TTC549 (cell line): ENCODE data around the gene KLHL14.
"Not testable (repeated sequence)": the region's sequence is repeated elsewhere in the genome, so short reads cannot be mapped to it uniquely, and the experiment has no call there.

Experiments
- FAIRE-seq: peaks from 2 replicates; lab custom pipeline; 2012; peaks lifted over from hg19 to GRCh38; lab: Jason Lieb, UNC

KLHL14 gene

DNA sequence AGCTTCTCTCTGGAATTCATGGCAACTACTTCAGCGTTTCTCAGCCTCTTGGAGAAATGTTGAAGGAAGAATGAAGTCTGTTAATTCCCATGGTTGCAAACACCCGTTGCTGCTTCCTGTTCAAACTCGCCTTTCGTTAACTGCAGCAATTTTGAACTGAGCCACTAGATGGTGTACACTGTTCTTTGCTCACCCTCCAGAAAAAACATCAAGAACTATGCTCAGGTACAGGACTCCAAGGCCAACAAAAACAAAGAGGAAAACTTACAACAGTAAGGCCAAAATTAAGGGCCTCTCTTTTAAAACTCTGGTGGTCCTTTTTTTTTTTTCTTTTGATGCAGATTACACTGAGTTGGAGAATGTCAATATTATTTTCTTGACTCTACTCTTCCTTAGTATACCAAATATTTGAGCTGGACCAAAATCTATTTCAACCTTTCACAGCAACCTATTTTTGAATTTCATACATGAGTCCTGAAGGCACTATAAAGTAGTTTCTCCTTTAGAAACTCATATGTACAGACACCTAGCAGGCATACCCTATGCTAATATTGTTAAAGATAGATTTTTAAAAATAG is 58.2 kb downstream of the KLHL14 start:
- FAIRE-seq, result no peak

DNA sequence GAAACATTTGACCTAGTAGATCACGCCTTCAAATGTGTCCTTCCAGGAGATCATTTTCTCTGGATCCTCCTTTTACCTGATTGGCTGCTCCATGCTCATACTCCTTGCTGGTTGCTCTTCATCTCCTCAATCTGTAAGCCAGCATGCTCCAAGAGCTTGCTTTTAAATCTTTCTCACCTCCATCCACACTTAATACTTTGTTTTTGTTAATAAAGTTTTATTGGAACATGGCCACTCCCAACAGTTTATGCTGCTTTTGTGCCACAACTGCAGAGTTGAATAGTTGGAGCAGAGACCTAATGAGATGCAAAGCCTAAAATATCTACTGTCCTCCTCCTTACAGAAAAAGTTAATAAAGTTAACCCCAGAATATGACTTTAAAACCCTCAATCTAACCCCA is 60.0 kb downstream of the KLHL14 start:
- no peak for FAIRE-seq

DNA sequence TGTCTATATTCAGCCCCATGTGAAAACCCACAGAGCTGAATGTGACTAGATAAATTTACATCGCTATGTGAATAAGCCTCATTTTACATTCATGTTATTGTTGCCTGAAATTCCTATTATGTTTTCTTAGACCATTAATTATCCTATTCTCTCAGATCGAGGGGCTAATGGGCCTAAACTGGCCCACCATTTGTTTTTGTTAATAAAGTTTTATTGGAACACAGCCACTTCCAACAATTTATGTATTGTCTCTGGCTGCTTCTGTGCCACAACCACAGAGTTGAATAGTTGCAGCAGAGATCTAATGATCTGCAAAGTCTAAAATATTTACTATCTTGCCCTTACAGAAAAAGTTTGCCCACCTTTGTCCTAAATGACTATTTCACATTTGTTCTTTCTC is 61.0 kb downstream of the KLHL14 start:
- FAIRE-seq, result no peak

DNA sequence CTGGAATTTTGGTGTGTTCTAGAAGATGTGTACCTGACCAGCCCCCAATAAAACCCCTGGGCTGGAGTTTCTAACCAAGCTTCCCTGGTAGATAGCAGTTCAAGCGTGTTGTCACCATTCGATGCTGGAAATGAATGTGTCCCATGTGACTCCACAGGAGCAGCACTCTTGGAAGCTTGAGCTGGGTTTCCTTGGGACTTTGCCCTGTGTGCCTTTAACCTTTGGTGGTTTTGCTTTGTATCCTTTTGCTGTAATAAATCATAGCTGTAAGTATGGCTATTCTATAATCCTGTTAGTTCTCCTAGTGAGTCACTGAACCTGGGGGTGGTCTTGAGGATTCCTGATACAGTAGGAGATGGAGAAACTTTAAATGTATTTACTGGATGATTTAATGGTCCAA is 65.2 kb downstream of the KLHL14 start:
- no peak for FAIRE-seq

DNA sequence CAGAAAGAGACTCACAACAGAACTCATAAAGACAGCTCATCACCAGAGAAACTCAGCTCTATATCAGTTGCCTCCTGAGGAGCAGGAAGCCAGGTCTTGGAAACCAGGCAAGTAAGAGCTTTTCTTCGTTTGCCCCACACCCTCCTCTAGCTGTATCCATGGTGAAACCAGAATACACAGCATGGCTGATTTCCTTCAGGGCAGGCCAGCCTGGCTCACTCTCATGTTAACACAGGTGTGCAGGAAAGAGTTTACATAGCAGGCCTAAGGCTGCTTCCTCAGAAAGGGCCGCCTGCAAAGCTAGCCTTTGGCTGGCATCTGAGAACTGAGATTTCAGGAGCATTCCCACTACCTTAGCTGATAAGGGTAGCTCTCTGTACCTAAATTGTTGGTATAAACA is 65.7 kb downstream of the KLHL14 start:
- FAIRE-seq, result no peak

DNA sequence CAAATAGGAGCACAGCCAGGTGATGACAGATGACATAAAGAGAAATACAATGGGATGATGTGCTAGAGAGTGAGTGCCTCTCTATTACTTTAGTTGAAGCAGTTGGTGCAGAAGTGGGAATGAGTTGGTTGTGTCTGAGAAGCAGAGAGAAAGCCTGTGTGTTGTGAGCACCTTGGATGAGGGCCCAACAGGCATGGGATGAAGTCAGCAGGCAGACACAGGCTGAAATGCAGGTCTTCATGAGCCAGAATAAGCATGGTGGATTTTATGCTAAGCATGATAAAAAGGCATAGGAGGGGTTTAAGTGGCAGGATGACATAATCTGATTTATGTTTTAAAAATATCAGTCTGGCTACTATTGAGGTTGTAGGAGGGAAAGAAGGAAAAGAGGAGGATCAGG is 71.5 kb downstream of the KLHL14 start:
- FAIRE-seq, result no peak

DNA sequence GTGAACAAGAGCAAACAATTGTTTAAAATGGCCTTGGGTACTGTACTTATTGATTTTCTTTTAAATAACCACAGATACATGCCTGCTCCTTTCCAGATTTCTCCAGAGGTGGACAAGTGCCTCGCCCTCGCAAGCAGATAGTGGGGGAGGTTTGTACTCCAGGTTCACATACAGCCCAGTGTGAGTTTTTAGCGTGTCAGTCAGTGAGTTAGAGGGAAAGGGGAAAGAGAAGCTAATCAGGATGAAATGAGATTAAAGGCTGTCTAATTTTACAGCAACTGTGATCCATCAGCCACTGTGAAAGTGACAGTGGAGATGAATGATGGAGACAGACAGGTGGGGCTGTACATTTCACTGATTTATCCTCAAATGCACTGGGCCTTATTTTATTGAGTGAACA is 74.7 kb downstream of the KLHL14 start:
- no peak for FAIRE-seq

DNA sequence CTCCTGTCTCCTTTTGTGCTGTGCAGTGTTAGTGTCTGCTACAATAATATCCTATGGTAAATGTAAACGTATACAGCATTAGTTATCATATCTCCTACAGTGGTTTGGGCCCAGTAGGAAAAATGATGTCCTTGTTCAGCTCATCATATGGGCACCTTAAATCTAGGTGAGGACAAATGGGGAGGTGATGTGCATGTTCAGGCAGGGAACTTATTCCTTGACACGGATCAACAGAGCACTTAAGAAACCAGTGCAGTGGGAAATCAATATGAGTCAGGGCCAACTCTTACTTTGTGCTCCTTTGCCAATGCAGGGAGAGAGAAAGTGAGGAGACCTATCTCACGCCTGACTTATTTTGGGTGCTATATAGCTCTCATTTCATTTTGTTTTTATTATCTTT is 76.4 kb downstream of the KLHL14 start:
- no peak for FAIRE-seq

DNA sequence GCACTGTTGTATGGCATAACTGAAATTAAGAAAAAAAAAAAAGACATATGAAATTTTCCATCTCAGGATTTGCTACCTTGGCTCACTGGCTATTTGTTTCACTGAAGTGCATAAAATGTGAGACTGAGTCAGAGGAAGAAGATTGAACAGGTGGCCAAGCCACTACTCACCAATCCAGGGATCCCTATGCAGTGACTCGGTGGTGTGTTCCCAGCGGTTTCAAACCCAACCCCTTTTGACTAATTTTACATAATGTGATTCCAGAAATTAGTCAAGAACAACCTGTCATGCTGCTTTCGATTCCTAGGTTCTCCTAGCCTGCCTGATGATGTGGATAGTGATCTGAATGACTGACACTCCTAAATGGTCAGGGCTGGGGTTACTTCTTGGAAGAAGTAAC is 77.3 kb downstream of the KLHL14 start:
- FAIRE-seq, result no peak

DNA sequence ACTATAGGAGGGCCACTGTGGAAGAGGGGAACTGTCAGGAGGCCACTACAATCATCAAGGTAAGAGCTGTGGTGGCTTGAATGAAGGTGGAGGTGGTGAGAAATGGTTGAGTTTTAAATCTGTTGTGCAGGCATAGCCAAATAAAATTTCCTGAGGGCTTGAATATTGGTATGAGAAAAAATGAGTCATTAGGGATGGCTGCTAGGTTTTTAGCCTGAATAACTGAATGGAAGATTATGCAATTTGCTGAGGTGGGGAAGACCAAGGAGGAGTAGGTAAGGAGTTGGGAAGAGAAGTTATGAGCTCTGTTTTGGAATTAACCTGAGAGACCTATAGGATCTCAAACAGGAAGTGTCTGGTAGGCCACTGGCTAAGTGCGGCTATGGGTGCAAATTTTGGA is 84.0 kb downstream of the KLHL14 start:
- no peak for FAIRE-seq

DNA sequence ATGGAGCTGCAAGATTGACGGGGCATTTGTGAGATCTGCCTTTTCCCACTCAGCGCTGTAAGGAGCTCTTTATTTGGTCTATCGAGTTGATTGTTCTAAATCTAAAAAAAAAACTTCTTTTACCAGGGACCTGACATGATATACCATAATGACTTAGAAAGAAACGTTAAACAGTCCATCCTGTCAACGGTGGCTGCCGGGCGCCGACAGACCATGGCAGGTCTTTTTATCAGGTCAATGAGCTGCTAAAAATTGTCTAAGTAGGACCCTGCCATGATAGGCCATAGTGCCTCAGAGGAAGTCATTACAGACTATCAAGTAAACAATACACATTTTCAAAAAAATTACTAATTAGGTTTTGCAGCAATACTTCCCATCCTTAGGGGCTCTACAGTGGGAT is 87.9 kb downstream of the KLHL14 start:
- FAIRE-seq, result no peak

DNA sequence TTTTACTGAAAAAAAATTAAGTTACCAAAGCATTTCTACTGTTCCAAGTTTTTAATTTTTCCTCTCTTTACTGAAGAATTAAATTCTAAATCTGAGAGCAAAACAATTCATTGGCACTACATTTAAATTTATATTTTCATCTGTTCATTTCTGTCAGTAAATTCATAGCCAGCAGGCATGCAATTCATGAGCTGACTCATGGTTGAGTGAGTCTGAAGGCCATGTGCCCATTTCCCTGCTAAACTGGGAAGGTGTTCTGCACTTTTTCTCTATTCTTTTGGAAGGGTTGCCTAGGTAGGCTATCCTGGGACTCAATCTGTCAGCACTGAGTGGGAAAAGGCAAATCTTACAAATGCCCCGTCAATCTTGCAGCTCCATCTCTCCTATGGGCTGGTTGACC is 88.7 kb downstream of the KLHL14 start:
- no peak for FAIRE-seq

DNA sequence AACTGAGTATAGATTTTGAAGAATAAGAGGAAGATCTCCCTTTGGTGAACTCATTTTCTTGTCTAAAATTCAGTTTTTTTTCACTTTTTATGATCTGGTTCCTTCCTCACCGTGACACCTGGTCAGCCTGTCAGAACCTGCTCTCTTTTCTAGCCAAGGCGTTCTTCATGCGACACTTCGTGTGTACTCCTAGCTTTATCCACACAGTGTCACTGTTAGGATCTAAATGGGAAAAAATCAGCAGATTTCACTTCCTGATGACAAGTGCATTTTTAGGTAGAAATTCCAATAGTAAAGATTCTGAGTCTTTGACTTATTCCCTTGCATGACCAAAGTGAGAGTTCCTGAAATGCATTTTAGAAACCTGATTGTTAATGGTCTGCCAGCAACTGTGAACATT is 89.8 kb downstream of the KLHL14 start:
- FAIRE-seq, result no peak

DNA sequence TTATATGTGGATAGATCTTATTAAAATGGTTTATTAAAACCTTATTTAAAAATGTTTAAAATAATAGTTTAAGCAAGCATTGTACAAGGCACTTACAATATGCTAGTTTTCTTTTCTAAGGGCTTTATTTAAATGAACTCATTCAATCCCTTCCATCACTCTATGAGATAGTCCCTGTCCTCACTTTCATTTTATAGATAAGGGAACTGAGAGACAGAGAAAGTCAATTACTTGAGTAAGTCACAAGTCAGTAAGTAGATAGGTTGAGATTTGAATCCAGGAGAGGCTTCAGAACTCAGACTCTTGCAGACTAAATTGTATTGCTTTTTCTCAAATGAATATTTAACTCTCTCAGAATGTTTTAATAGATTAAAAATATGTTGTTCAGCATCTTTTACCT is 95.2 kb downstream of the KLHL14 start:
- no peak for FAIRE-seq

DNA sequence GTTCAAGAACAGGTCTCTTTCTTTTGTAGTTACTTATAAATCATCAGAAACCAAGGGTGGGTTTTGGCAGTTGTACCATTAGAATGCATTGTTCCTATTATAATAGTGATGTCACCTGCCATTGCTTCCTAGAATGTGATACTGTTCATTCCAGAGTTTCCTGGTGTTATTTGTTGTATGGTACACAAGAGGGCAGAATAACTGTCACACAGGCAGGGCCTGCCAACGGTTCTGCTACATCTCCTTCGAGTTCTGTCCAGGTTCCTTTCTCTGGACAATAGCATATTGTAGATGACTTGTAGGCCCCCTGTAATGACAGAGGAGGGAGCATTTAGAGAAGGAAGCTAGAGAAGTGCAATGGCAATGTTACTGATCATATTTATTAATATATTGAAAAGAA is 98.3 kb downstream of the KLHL14 start:
- FAIRE-seq, result no peak

DNA sequence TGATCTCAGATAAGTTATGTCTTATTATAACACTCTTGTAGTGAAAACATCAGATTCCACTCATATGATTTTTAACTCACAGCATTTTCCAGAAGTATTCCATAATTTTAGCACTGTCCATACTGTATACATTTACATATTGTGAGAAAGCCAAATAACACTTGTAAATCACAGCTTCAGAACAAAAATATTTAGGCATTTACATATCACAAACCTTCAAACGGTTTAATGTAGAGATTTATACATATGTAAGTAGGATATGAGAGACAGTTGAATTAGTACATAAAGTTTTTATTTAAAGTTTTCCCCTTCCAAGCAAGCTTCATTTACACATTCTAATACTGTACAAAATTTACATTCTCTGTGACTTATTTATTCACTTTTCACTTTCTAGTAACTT is 100.4 kb downstream of the KLHL14 start:
- no peak for FAIRE-seq

DNA sequence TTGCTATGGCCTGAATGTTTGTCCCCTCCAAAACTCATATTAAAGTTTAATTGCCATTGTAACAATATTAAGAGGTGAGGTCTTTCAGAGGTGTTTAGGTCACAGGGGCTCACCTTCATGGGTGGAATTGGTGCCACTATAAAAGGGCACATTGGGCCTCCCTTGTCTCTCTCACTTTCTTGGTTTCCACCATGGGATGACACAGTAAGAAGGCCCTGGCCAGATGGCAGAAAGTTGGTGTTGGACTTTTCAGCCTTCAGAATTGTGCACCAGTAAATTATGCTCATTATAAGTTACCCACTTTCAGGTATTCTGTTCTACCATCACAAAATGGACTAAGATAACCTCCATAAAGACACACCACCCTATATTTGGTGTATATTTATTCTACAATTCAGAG is 102.1 kb downstream of the KLHL14 start:
- FAIRE-seq, result no peak

DNA sequence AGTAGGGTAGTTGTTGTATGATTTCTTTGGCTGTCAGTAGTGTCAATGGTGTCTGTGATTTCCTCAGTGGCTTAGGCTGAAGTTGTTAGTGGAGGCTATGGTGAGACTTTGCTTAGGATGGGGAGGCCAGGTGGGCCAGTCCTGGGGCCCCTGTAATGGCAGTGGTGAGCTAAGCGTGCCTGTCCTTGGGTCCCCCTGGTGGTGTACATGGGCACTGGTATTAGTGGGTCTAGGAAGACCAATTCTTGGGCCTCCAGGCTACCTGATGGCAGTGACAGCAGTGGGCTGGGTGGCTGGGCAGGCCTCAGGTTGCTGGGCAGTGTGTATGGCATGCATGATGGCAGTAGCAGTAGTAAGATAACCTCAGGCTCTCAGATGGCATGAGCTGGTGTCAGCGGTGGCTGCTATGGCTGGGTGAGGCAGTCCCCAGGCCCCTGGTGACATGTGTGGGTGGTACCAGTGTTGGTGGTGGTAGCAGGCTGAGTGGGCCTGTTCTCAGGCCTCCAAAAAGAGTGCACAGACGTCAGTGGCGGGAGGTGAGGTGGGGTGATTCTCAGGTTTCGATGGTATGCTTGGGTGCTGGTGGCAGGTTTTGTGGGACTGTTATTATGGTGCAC is 103.2 kb downstream of the KLHL14 start:
- no peak for FAIRE-seq

DNA sequence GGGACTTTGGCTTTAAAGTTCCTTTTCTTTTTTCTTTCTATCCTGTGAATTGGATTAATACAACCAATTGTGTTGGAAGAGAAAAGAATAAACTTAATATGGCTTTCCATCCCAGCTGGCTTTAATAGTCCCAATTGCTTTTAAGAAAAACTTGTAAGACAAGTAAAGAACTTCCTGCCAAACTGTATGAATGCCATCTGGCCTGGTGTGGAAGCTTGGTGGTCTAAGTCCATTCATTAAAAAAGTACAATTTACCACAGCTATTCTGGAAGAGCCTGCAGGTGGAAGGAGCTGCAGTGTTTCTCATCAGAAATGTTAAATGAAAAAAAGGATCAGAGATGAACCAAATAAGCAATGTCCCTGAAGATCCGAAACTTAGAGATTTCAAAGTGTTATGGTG is 103.9 kb downstream of the KLHL14 start:
- FAIRE-seq, result no peak

DNA sequence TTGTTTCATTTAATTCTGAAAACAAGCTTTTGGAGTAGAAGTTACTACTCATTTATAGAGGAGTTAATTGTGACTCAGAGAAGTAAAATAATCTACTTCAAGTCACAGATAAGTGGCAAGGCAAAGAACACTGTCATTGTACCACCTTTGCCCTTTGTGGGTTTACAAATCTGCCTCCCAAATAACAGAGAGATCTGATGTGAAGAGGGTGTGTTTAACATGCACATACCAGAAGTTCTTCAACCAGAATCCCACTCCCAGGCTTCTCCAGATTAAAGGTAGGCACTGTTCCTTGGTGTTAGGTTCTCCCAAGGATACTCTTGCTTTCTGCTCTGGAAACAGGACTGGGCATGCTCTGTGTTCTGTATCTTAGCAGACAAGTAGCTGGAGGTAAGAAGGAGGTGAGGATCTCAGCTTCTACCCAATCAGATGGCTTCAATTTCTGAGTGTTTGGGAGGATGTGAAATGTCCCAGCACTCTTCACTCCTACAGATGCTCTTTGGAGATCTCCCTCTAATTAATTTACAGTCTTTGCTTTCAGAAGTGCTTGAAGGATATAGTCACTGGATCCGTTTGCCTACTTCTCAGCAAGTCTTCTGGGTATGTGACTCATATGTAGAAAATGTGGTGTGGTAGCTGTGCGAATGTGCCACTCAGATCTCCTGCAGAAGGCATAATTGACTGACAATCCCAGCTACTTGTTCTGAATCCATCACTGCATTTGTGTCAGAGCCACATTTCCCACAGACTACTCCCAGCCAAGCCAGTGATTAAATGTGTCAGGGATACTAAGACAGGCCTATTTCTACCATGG is 111.1 kb downstream of the KLHL14 start:
- no peak for FAIRE-seq

DNA sequence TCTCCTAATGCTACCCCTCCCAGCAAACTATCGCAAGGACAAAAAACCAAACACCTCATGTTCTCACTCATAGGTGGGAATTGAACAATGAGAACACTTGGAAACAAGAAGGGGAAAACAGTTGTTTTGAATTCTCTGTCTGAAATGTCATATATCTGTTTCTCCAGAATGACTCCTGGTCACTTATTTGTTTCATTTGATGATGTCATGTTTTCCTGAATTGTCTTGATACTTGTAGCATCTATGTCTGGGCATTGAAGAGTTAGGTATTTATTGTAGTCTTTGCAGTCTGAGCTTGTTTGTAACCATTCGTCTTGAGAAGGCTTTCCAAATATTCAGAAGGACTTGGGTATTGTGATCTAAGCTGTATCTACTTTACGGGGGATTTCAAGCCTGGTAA is 118.3 kb downstream of the KLHL14 start:
- not testable (repeated sequence) for FAIRE-seq

DNA sequence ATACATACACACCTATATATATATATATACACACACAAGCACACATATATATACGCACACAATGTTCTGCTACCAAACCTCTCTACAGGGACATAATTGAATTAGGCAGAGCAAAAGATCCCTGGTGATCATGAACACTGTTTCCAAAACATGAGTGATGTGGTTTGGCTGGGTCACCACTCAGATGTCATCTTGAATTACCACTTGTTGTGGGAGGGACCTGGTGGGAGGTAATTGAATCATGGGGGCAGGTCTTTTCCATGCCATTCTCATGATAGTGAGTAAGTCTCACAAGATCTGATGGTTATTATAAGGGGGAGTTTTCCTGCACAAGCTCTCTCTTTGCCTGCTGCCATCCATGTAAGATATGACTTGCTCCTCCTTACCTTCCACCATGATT is 135.2 kb downstream of the KLHL14 start:
- not testable (repeated sequence) for FAIRE-seq

DNA sequence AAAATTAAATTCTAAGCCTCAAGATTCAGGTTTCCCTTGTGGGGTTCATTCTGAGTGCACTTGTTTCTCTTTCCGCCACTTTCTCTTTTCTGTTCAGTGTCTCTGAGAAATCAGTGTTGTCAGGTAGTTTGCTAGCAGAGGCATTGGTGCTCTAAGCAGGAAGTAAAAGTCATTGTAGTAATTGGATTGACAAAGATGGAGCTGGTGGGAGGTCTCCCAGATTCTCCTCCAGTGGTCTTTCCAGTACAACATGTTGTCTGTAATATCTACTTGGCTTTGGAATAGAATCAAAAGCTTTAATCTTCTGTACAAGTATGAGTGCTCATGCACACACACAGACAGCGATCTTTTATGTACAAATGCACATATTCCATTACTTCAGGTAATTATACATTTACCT is 135.6 kb downstream of the KLHL14 start:
- FAIRE-seq, result no peak

DNA sequence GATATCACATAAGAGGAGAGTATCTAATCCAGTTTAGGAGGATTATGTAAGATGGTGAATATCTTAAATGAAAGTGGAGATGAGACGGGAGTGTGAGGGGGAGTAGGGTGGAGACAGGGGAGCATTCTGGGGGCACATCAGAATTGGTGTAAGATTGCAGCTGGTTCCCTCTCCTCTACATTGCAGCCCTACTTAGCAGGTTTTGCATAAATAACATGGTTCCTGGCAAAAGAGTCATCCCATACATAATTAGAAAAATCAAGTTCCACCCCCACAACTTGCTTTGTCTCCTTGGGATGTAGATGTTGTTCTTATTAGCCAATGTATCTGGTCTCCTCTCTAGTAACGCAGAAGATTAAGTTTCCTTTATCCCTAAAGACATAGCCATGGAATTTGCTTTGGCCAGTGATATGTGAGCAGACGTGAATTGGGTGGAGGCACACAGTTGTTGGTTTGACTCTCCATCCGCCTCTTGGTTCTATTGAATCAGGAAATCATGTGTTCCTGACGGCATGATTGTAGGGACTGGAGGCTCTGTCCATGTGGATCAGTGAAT is 137.9 kb downstream of the KLHL14 start:
- FAIRE-seq, result no peak
